ENCODE data around the gene CXCL16. TPM values are rescaled to one million over a fixed set of nuclear protein-coding genes. Genes with fewer than 3 reads are reported as not detected.
A peak's percentile ranks its signal among the peaks of the same experiment; 100 is the strongest.
"Not testable (repeated sequence)": the region's sequence is repeated elsewhere in the genome, so short reads cannot be mapped to it uniquely, and the experiment has no call there.

Gene CXCL16
- total RNA-seq, 1 experiment from 2014 or later: 0.41 TPM

GRCh38 chr17:4733073-4733531 is 6.6 kb downstream of the CXCL16 start:
- DNase-seq (ENCODE audit: low read depth): no peak
- in situ Hi-C loops (cut with HindIII; ENCODE audit: low pct_unique_long_range_greater_than_20kb, low sequenced_read_pairs): no loop called here

DNA sequence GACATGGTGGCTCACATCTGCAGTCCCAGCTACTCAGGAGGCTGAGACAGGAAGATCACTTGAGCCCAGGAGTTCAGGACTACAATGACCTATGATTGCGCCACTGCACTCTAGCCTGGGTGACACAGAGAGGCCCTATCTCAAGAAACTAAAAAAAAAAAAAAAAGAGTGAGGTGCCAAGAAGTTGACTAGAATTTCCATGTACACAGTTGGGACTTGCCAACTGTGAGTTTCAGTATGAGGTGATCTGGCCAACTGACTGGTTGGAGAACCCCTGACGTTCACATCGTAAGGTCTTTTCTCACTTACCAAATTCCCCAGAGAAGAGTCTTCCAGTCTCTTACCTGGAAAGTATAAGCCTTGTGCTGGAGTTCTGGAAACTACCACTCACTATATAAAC is 11.6 kb downstream of the CXCL16 start:
- no peak for DNase-seq (ENCODE audit: low read depth)
- in situ Hi-C loops (cut with HindIII; ENCODE audit: low pct_unique_long_range_greater_than_20kb, low sequenced_read_pairs): no loop called here

GRCh38 chr17:4725646-4726310 is 13.9 kb downstream of the CXCL16 start:
- DNase-seq (ENCODE audit: low read depth): no peak
- in situ Hi-C loops (cut with HindIII; ENCODE audit: low pct_unique_long_range_greater_than_20kb, low sequenced_read_pairs): no loop called here

GRCh38 chr17:4724650-4725049 is 15.1 kb downstream of the CXCL16 start:
- DNase-seq (ENCODE audit: low read depth): no peak
- in situ Hi-C loops (cut with HindIII; ENCODE audit: low pct_unique_long_range_greater_than_20kb, low sequenced_read_pairs): no loop called here

- no peak for DNase-seq (ENCODE audit: low read depth)
- in situ Hi-C loops (cut with HindIII; ENCODE audit: low pct_unique_long_range_greater_than_20kb, low sequenced_read_pairs): no loop called here
Measured at GRCh38 chr17:4722678-4723240, 17.0 kb downstream of the CXCL16 start.

GRCh38 chr17:4721203-4722135 is 18.3 kb downstream of the CXCL16 start:
- peak; percentile 92 for DNase-seq (ENCODE audit: low read depth)

DNA sequence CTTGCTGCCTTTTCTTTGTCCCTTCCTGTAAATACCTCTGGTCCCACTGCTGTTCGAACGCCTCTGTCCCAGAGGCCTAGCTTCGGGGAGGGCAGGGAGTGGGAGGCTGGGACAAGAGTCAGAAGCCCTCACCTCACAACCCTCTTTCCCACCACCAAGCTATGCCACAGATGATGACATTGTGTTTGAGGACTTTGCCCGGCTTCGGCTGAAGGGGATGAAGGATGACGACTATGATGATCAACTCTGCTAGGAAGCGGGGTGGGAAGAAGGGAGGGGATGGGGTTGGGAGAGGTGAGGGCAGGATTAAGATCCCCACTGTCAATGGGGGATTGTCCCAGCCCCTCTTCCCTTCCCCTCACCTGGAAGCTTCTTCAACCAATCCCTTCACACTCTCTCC is 18.9 kb downstream of the CXCL16 start:
- no peak for DNase-seq (ENCODE audit: low read depth)
- in situ Hi-C loops (cut with HindIII; ENCODE audit: low pct_unique_long_range_greater_than_20kb, low sequenced_read_pairs): no loop called here

More at GRCh38 chr17:4721203-4722135, 18.3 kb downstream of the CXCL16 start:
- in situ Hi-C loops (cut with HindIII; ENCODE audit: low pct_unique_long_range_greater_than_20kb, low sequenced_read_pairs): no loop called here

DNA sequence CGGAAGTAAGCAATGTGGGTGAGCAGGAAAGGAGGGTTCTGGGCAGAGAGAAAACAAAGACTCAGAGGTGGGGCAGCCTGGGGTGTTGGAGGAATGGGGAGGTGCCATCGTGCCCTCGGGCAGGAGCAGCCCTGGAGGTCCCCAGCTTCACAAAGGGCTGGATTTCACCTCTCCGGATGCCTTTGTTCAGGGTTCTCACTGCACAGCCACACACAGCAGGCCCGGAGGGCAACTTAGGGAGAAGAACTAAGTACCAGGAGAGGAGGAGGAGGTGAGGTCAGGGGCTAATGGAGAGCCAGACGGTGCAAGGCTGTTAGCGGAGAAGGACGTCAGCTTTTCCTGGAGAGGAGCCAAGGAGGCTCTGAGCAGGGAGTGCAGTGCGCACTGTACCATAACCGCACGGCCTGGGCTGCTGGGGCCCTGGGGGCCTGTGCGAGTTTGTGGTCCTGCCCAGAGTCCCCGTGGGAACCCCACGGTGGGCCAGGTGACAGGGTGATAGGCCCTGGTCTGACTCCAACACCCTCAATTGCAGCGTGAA is 20.0 kb downstream of the CXCL16 start:
- in situ Hi-C loops (cut with HindIII; ENCODE audit: low pct_unique_long_range_greater_than_20kb, low sequenced_read_pairs): no loop called here
- no peak for DNase-seq (ENCODE audit: low read depth)

DNA sequence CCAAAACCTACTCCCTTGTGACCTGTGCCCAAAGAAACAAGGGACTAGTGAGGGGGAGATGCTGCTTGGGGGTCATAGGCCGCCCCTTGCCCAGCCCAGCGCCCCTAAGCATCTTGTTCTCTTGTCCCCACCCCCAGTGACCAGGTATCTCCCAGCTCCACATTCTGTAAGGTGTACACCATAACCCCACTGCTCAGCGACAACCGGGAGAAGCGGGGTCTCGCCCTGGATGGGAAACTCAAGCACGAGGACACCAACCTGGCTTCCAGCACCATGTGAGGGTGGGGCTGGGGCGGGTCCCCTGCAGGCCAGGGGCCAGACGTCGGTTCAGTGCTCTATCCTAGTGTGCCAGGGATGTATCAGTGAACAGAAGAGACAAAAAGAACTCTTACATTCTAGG is 20.6 kb downstream of the CXCL16 start:
- in situ Hi-C loops (cut with HindIII; ENCODE audit: low pct_unique_long_range_greater_than_20kb, low sequenced_read_pairs): no loop called here
- no peak for DNase-seq (ENCODE audit: low read depth)

DNA sequence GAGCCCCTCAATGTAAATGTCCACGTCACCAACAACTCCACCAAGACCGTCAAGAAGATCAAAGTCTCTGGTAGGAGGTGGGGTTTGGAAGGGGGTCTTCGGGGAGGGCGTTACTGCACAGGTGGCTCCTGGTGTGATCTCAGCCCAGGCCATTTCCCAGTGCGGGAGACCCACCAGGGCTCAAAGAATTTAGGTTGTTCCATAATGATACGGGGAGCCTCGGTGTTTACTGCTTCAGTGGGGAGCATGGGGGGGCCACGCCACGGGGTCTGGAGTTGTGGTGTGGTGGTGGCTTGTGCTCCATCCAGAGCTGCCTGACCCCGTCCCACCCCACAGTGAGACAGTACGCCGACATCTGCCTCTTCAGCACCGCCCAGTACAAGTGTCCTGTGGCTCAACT is 21.5 kb downstream of the CXCL16 start:
- DNase-seq (ENCODE audit: low read depth): no peak
- in situ Hi-C loops (cut with HindIII; ENCODE audit: low pct_unique_long_range_greater_than_20kb, low sequenced_read_pairs): no loop called here

DNA sequence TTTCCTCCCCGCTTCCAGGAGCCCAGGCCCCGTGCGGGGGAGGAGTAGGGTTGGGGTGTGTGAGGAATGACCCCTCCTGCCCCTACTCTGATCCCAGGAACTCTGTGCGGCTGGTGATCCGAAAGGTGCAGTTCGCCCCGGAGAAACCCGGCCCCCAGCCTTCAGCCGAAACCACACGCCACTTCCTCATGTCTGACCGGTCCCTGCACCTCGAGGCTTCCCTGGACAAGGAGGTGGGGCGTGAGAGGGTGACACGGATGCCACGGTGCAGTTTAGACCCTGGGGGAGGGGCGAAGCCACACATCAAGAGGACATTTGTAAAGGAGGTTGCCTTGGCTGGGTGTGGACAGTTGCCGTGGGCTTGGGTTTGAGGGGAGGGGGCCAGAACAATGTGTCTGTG is 21.9 kb downstream of the CXCL16 start:
- DNase-seq (ENCODE audit: low read depth): no peak
- in situ Hi-C loops (cut with HindIII; ENCODE audit: low pct_unique_long_range_greater_than_20kb, low sequenced_read_pairs): no loop called here

GRCh38 chr17:4716081-4716480 is 23.6 kb downstream of the CXCL16 start:
- in situ Hi-C loops (cut with HindIII; ENCODE audit: low pct_unique_long_range_greater_than_20kb, low sequenced_read_pairs): no loop called here

GRCh38 chr17:4715063-4715744 is 24.5 kb downstream of the CXCL16 start:
- in situ Hi-C loops (cut with HindIII; ENCODE audit: low pct_unique_long_range_greater_than_20kb, low sequenced_read_pairs): no loop called here
- DNase-seq (ENCODE audit: low read depth): no peak

More at GRCh38 chr17:4716081-4716480, 23.6 kb downstream of the CXCL16 start:
- DNase-seq (ENCODE audit: low read depth): no peak

DNA sequence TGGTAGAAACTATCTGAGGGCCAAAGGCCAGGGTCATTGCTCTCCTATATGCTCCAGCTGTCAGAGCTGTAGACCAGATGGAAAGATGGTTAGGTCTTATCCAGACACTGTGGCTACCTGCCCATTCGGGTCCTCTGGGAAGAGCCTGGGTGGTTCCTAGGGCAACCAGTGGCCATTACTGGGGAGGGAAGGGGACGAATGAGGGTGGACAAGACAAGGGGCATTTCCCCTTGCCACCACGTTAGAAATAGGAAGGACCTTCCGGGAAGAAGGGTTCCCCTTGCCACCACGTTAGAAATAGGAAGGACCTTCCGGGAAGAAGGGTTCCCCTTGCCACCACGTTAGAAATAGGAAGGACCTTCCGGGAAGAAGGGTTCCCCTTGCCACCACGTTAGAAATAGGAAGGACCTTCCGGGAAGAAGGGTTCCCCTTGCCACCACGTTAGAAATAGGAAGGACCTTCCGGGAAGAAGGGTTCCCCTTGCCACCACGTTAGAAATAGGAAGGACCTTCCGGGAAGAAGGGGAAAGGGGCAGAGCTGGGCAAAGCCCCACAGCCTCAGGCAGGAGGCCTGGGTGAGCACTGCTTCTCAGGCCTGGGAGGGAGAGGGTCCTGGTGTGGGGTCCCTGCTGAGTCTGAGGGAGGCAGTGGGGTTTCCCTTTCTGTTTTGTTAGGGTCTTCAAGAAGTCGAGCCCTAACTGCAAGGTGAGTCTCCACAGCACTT is 25.2 kb downstream of the CXCL16 start:
- in situ Hi-C loops (cut with HindIII; ENCODE audit: low pct_unique_long_range_greater_than_20kb, low sequenced_read_pairs); DNase-seq (ENCODE audit: low read depth): not testable (repeated sequence)

DNA sequence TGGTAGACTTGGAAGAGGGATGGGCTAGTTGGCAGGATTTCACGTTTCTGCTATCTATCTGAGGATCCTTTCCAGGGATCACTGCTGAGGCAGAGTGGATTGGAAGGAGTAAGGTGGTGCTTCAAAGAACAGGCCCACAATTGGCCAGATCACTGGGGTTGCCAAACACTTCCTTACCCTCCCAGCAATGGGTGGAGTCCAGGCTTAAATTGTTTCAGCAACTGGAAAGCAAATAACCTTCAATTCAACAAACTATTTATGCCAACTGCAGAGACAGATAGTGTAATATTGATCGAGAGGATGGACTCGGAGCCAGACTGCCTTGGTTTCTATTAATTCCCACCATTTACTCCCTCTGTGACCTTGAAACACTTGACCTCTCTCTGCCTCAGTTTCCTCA is 27.2 kb downstream of the CXCL16 start:
- in situ Hi-C loops (cut with HindIII; ENCODE audit: low pct_unique_long_range_greater_than_20kb, low sequenced_read_pairs): no loop called here
- DNase-seq (ENCODE audit: low read depth): no peak

- no peak for DNase-seq (ENCODE audit: low read depth)
- in situ Hi-C loops (cut with HindIII; ENCODE audit: low pct_unique_long_range_greater_than_20kb, low sequenced_read_pairs): no loop called here
Measured at GRCh38 chr17:4711661-4712181, 28.0 kb downstream of the CXCL16 start.
